ENCODE results near the gene EOGT. TPM values are rescaled to one million over a fixed set of nuclear protein-coding genes. Genes with fewer than 3 reads are reported as not detected.

The EOGT gene
- total RNA-seq, 1 experiment from 2014 or later: 20.1 TPM

- no peaks in the 10 kb centered on the region for H3K9me2 ChIP-seq (ENCODE audit: insufficient read depth)
- ChIA-PET POLR2A (no interaction called here), CTCF (no interaction called here), RAD21 (ENCODE audit: low non-redundant PET in 1 of 2, low total read pairs in 2 of 2, uncharacterized antibody in 2 of 2, unreplicated experiment in 2 of 2) (no interaction called here)
- no peaks in the 10 kb centered on the region for H3K27me3 ChIP-seq (ENCODE audit: insufficient read depth, low read length)
- TF ChIP-seq JUND (IDR thresholded peaks at IDR 0.05) (no peak), SRF (IDR thresholded peaks at IDR 0.05; ENCODE audit: low read depth) (no peak), SP1 (IDR thresholded peaks at IDR 0.05; ENCODE audit: low read depth) (no peak), CTCF (IDR thresholded peaks at IDR 0.05 in 2 of 3, conservative IDR thresholded peaks at IDR 0.05 in 1 of 3; ENCODE audit: borderline replicate concordance in 1 of 3, insufficient read depth in 1 of 3, low read depth in 2 of 3, low read length in 2 of 3) (peak in 2 of 3 experiments; percentile 23 to 46; a peak in 1 of 6 replicates)
- H2AFZ ChIP-seq (ENCODE audit: low read depth, low read length, poor library complexity, severe bottlenecking): no peak overlapping the region
- H3K9me3 ChIP-seq (ENCODE audit: control insufficient read depth in 1 of 2, insufficient read depth in 1 of 2, low read depth in 1 of 2, low read length in 2 of 2): no peaks in the 10 kb centered on the region
- no peak overlapping the region for H3K27ac ChIP-seq (ENCODE audit: low read depth, low read length)
- intact Hi-C loops (cut with micrococcal nuclease): no loop called here
- DNase-seq (ENCODE audit: low read depth, low spot score) (no peak), ATAC-seq (no peak)
- no peak overlapping the region for H3K4me2 ChIP-seq (ENCODE audit: low read length)
- H3K9ac ChIP-seq (ENCODE audit: low read length): no peak overlapping the region
- BruUV-seq (replicated peaks): no TSS peak
- H3K4me3 ChIP-seq (replicated peaks in 1 of 2; ENCODE audit: low read depth in 1 of 2, low read length in 2 of 2): no peak overlapping the region
- 0 out of 2 replicates have a peak, but pooled peaks cover 3% of the 10 kb centered on the region for H4K20me1 ChIP-seq (ENCODE audit: insufficient read depth)
- H3K36me3 ChIP-seq (ENCODE audit: control insufficient read depth in 1 of 2, insufficient read depth in 2 of 2, low read length in 2 of 2): peaks cover 7 to 29% of the 10 kb centered on the region in 2 experiments
- no peaks in the 10 kb centered on the region for H3K4me1 ChIP-seq (ENCODE audit: control insufficient read depth in 1 of 2, insufficient read depth in 2 of 2, low read length in 2 of 2)
- H3K79me2 ChIP-seq (ENCODE audit: insufficient read depth, low read length): no peaks in the 10 kb centered on the region
These were observed 6.9 kb upstream of the EOGT start for GRCh38 chr3:69020424-69020823.

GRCh38 chr3:69016901-69017300 lies 3.4 kb upstream of the EOGT start:
- RAD21 ChIA-PET (ENCODE audit: low non-redundant PET in 1 of 2, low total read pairs in 2 of 2, uncharacterized antibody in 2 of 2, unreplicated experiment in 2 of 2): no interaction called here
- BruUV-seq (replicated peaks): no TSS peak
- Histone ChIP-seq H3K9me2 (ENCODE audit: insufficient read depth) (no peaks in the 10 kb centered on the region), H3K27me3 (ENCODE audit: insufficient read depth, low read length) (no peaks in the 10 kb centered on the region), H3K4me2 (ENCODE audit: low read length) (no peak overlapping the region), H2AFZ (ENCODE audit: low read depth, low read length, poor library complexity, severe bottlenecking) (no peak overlapping the region), H3K27ac (ENCODE audit: low read depth, low read length) (no peak overlapping the region), H3K79me2 (ENCODE audit: insufficient read depth, low read length) (no peaks in the 10 kb centered on the region), H3K36me3 (ENCODE audit: control insufficient read depth in 1 of 2, insufficient read depth in 2 of 2, low read length in 2 of 2) (peaks cover 0 to under 1% of the 10 kb centered on the region in 2 experiments; a peak in 1 of 4 replicates), H3K4me1 (ENCODE audit: control insufficient read depth in 1 of 2, insufficient read depth in 2 of 2, low read length in 2 of 2) (peaks cover 4 to 18% of the 10 kb centered on the region in 2 experiments), H4K20me1 (ENCODE audit: insufficient read depth) (0 out of 2 replicates have a peak, but pooled peaks cover 3% of the 10 kb centered on the region), H3K4me3 (replicated peaks in 1 of 2; ENCODE audit: low read depth in 1 of 2, low read length in 2 of 2) (no peak overlapping the region), H3K9me3 (ENCODE audit: control insufficient read depth in 1 of 2, insufficient read depth in 1 of 2, low read depth in 1 of 2, low read length in 2 of 2) (no peaks in the 10 kb centered on the region), H3K9ac (ENCODE audit: low read length) (no peak overlapping the region)
- CTCF ChIA-PET: no interaction called here
- DNase-seq (ENCODE audit: low read depth, low spot score): no peak
- intact Hi-C loops (cut with micrococcal nuclease): no loop called here
- TF ChIP-seq FOSL1 (IDR thresholded peaks at IDR 0.05; ENCODE audit: low read depth): no peak
- TF ChIP-seq EGR1 (IDR thresholded peaks at IDR 0.05; ENCODE audit: low read depth): no peak
- TF ChIP-seq CTCF (IDR thresholded peaks at IDR 0.05 in 2 of 3, conservative IDR thresholded peaks at IDR 0.05 in 1 of 3; ENCODE audit: borderline replicate concordance in 1 of 3, insufficient read depth in 1 of 3, low read depth in 2 of 3, low read length in 2 of 3): no peak
- TF ChIP-seq YY1 (IDR thresholded peaks at IDR 0.05; ENCODE audit: extremely low read depth, insufficient replicate concordance, low read depth, low read length): no peak
- TF ChIP-seq CBX3 (IDR thresholded peaks at IDR 0.05; ENCODE audit: low read depth): no peak
- POLR2A ChIA-PET: no interaction called here
- no peak for ATAC-seq

Measured in HCT116 (cell line).